GM20431 (cell line): ENCODE results near the gene TAF8.

Source experiments
- in situ Hi-C: fragments of 300-500 bp; cut with MseI, MboI; formaldehyde crosslinking; loops from one replicate; pipeline ENCODE4 v1.15.0; 2020; ENCODE audit warnings: low sequenced_read_pairs; ENCODE audit not compliant: unreplicated experiment

The TAF8 gene

GRCh38 chr6:42113936-42114636 lies 63.8 kb downstream of the TAF8 start:
- in situ Hi-C loops: no loop called here

- in situ Hi-C loops: no loop called here
Measured at GRCh38 chr6:42117843-42118161, 67.5 kb downstream of the TAF8 start.

GRCh38 chr6:42118162-42119001 lies 68.1 kb downstream of the TAF8 start:
- in situ Hi-C loops: no loop called here

GRCh38 chr6:42120895-42121865 lies 70.9 kb downstream of the TAF8 start:
- in situ Hi-C loops: no loop called here

GRCh38 chr6:42123379-42124103 lies 73.2 kb downstream of the TAF8 start:
- in situ Hi-C loops: no loop called here

DNA sequence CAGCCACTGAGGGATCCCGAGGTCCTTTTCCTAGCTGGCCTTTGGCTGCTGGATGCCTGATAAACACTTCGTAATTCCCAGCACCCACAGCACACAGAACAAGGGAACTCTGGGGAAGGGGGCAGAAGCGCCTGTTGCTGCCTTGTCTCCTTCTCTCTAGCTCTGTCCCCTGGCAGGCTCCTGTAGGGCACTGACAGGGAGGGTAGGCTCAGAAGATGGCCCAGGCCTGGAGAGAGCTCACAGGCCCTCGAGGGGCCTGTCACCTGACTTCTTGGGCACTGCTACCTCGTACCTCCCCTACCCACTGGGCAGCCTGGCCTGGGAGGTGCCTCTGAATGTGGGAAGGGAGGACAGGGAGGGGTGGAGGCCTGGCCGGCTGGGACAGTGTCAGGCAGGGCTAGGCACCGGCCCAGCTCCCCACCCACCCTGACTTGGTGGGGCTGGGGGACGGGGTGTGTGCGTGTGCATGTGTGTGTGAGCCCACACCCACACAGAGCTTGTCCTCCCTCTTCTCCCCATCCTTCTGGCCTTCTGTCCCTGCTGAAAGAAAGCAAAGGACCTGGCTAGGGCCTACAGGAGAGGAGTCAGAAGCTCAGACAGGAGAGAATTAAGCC lies 74.0 kb downstream of the TAF8 start:
- in situ Hi-C loops: no loop called here

DNA sequence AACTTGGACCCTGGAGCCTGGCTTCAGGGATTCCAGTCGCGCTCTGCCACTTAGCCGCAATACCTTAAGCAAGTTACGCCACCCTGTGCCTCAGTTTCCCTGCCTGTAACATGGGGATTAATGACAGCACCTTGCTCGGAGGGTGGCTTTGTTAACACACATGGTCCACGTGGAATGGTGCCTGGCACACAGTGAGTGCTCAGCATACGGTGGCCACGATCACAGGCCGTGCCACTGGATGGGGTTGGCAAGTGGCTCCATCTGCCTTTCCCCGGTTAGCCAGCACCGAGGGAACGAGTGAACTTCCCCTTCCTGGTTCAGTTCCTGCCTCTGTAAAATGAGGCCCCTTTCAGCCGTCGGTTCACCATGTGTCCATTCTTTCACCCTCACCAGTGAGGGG lies 74.9 kb downstream of the TAF8 start:
- in situ Hi-C loops: no loop called here

DNA sequence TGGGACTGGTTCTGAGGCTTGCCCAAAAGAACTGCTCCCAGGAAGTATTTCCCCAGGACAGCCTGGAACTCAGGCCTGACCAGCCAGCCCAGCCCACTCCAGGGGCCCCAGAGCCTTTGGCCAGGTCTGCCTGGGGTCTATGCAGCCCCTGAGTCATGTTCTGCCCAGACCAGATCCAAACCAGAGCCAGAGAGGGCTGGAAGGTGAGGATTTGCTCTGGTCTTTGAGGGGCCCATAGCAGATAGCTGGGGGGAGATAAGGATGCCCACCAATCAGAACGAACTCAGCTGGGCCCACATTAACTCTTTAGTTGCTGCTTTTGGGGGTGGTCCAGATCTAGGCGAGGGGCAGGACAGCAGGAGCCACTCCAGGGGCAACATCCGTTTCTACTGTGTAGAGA lies 75.3 kb downstream of the TAF8 start:
- in situ Hi-C loops: no loop called here

GRCh38 chr6:42128460-42129359 lies 78.4 kb downstream of the TAF8 start:
- in situ Hi-C loops: no loop called here

DNA sequence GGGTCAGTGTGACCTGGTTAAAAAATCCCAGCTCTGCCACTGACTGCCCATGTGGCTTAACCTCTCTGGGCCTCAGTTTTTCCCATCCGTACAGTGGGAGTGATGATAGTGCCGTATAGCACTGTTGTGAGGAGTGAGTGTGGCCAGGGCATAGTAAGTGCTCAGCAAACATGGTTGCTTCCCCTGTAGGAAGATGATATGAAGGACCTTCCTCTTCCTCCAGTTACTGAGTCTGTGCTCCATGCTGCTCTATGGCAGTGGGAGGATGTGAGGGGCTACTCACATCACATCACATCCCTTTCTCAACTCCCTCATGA lies 79.0 kb downstream of the TAF8 start:
- in situ Hi-C loops: no loop called here

GRCh38 chr6:42131531-42131930 lies 81.2 kb downstream of the TAF8 start:
- in situ Hi-C loops: no loop called here

DNA sequence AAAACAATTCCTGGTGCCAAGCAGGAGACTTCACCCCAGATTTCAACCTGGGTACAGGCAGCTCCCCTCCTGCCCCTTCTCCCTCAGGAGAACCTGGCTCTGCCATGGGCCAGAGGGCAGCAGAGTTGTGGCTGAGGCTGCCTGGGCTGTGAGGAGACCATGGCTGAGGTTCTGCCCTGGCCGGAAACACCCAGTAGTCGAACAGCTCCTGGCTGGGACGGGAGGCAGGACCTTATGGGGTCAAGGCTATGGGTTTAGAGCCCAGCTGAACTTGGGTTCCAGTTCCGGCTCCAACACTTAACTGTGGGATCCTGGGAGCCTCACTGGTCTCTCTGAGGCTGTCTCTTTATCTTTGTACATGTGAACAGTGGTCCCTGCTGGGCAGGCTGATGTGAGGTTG lies 83.6 kb downstream of the TAF8 start:
- in situ Hi-C loops: no loop called here

GRCh38 chr6:42135161-42135560 lies 84.8 kb downstream of the TAF8 start:
- in situ Hi-C loops: no loop called here

GRCh38 chr6:42135722-42136121 lies 85.4 kb downstream of the TAF8 start:
- in situ Hi-C loops: no loop called here

DNA sequence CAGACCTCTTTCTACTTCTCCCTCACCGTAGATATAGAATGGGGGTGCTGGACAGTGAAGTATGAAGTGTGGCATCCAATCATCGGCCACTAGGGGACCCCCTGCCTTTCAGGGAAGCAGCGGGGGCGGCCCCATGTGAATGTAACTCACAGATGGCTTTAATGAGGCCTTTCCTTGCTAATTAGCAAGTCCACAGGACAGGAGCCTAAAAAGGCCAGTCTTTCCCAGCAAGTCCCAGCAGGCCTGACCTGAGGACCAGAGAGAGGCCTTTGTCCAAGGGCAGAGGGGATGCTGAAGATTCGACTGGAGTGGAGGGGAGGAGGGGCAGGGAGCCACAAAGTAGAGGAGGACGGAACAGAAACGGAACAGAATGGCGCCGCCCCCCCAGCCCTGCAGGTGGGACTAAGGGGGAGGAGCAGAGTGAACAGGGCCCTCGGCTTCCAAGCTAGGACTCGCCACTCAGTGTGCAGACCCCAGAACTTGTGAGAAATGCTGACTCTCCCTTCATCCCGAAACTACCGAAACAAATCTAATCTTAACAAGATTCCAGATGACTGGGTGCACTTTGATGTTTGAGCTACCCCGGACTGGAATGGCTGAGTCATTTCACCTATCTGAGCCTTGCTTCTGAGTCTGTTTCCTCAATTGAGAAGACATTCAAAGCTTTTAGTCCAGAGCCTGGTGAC lies 86.3 kb downstream of the TAF8 start:
- in situ Hi-C loops: no loop called here
